ENCODE measurements around the gene CLEC14A. TPM values are rescaled to one million over a fixed set of nuclear protein-coding genes. Genes with fewer than 3 reads are reported as not detected.

CLEC14A gene
- not detected for total RNA-seq
- not detected for polyA plus RNA-seq

- Histone ChIP-seq H3K9me3 (ENCODE audit: low read length) (no peaks in the 10 kb centered on the region), H3K4me3 (ENCODE audit: low read length) (no peak within 1 kb of the TSS), H3K36me3 (ENCODE audit: insufficient read depth, low read length) (no peaks in the 10 kb centered on the region), H3K27ac (ENCODE audit: low read depth, low read length) (no peak within 1 kb of the TSS), H3K4me1 (ENCODE audit: insufficient read depth, low read length) (no peaks in the 10 kb centered on the region), H3K27me3 (ENCODE audit: insufficient read depth, low read length, poor library complexity, severe bottlenecking) (no peaks in the 10 kb centered on the region)
- Mint-ChIP-seq H3K9me3 (peaks cover 0 to 7% (median 0%) of the 10 kb centered on the region in 5 donors), H3K27ac (peak within 1 kb of the TSS in 2 of 8 donors; percentile 36 to 48), H3K27me3 (peaks cover 25 to 48% of the 10 kb centered on the region in 2 donors), H3K36me3 (no peaks in the 10 kb centered on the region), H3K4me3 (peak within 1 kb of the TSS; percentile 63 to 88 (median 75)), H3K4me1 (peaks cover 12% of the 10 kb centered on the region in 3 donors)
- POLR2A ChIA-PET = no interaction called here
- peak in 2 of 5 donors; percentile 0 to 26 for DNase-seq
- CTCF ChIA-PET = no interaction called here
Measured at GRCh38 chr14:38255673-38256532, at the start of gene CLEC14A. CLEC14A (minus strand) TSS chr14:38256093; CDS start chr14:38256022, 71 bp downstream.

- POLR2A ChIA-PET = no interaction called here
Measured at GRCh38 chr14:38302966-38303365, 47.1 kb upstream of the CLEC14A start.

GRCh38 chr14:38302034-38302433 lies 46.1 kb upstream of the CLEC14A start:
- no peaks in the 10 kb centered on the region for H3K9me3 ChIP-seq (ENCODE audit: low read length)
- ChIA-PET POLR2A (no interaction called here), CTCF (no interaction called here)
- H3K9me3 Mint-ChIP-seq = peaks cover 0 to 16% (median 2%) of the 10 kb centered on the region in 5 donors
- no peaks in the 10 kb centered on the region for H3K27me3 ChIP-seq (ENCODE audit: insufficient read depth, low read length, poor library complexity, severe bottlenecking)
- H3K36me3 Mint-ChIP-seq = no peaks in the 10 kb centered on the region
- H3K4me1 Mint-ChIP-seq = no peaks in the 10 kb centered on the region
- H3K36me3 ChIP-seq (ENCODE audit: insufficient read depth, low read length) = no peaks in the 10 kb centered on the region
- peaks cover 2 to 6% of the 10 kb centered on the region in 2 donors for H3K27me3 Mint-ChIP-seq
- no peak overlapping the region for H3K27ac ChIP-seq (ENCODE audit: low read depth, low read length)
- peak overlapping the region in 1 of 7 donors; percentile 6 for H3K4me3 Mint-ChIP-seq
- no peak overlapping the region for H3K4me3 ChIP-seq (ENCODE audit: low read length)
- no peaks in the 10 kb centered on the region for H3K4me1 ChIP-seq (ENCODE audit: insufficient read depth, low read length)
- no peak for DNase-seq
- no peak overlapping the region for H3K27ac Mint-ChIP-seq

More at GRCh38 chr14:38302966-38303365, 47.1 kb upstream of the CLEC14A start:
- Histone ChIP-seq H3K27ac (ENCODE audit: low read depth, low read length) (no peak overlapping the region), H3K36me3 (ENCODE audit: insufficient read depth, low read length) (no peaks in the 10 kb centered on the region), H3K4me3 (ENCODE audit: low read length) (no peak overlapping the region), H3K9me3 (ENCODE audit: low read length) (no peaks in the 10 kb centered on the region), H3K27me3 (ENCODE audit: insufficient read depth, low read length, poor library complexity, severe bottlenecking) (no peaks in the 10 kb centered on the region), H3K4me1 (ENCODE audit: insufficient read depth, low read length) (no peaks in the 10 kb centered on the region)
- no peak for DNase-seq
- Mint-ChIP-seq H3K27me3 (peaks cover 2 to 6% of the 10 kb centered on the region in 2 donors), H3K4me1 (no peaks in the 10 kb centered on the region), H3K9me3 (peaks cover 0 to 16% (median 2%) of the 10 kb centered on the region in 5 donors), H3K4me3 (no peak overlapping the region), H3K36me3 (no peaks in the 10 kb centered on the region), H3K27ac (no peak overlapping the region)
- CTCF ChIA-PET = no interaction called here

- CTCF ChIA-PET = no interaction called here
- Histone ChIP-seq H3K9me3 (ENCODE audit: low read length) (no peaks in the 10 kb centered on the region), H3K27ac (ENCODE audit: low read depth, low read length) (no peak overlapping the region), H3K4me1 (ENCODE audit: insufficient read depth, low read length) (no peaks in the 10 kb centered on the region), H3K4me3 (ENCODE audit: low read length) (no peak overlapping the region), H3K27me3 (ENCODE audit: insufficient read depth, low read length, poor library complexity, severe bottlenecking) (no peaks in the 10 kb centered on the region), H3K36me3 (ENCODE audit: insufficient read depth, low read length) (no peaks in the 10 kb centered on the region)
- Mint-ChIP-seq H3K4me1 (no peaks in the 10 kb centered on the region), H3K4me3 (no peak overlapping the region), H3K36me3 (no peaks in the 10 kb centered on the region), H3K9me3 (peaks cover 0 to 3% (median 2%) of the 10 kb centered on the region in 5 donors), H3K27me3 (peaks cover 2 to 3% of the 10 kb centered on the region in 2 donors), H3K27ac (no peak overlapping the region)
- POLR2A ChIA-PET = no interaction called here
- no peak for DNase-seq
Measured at GRCh38 chr14:38297681-38298080, 41.8 kb upstream of the CLEC14A start.

- Mint-ChIP-seq H3K27me3 (peaks cover 0 to 3% of the 10 kb centered on the region in 2 donors), H3K9me3 (peaks cover 0 to under 1% (median 0%) of the 10 kb centered on the region in 5 donors), H3K36me3 (no peaks in the 10 kb centered on the region), H3K27ac (no peak overlapping the region), H3K4me3 (no peak overlapping the region), H3K4me1 (no peaks in the 10 kb centered on the region)
- DNase-seq = no peak
- no peaks in the 10 kb centered on the region for H3K4me1 ChIP-seq (ENCODE audit: insufficient read depth, low read length)
- no peaks in the 10 kb centered on the region for H3K36me3 ChIP-seq (ENCODE audit: insufficient read depth, low read length)
- ChIA-PET CTCF (no interaction called here), POLR2A (no interaction called here)
- no peak overlapping the region for H3K27ac ChIP-seq (ENCODE audit: low read depth, low read length)
- H3K27me3 ChIP-seq (ENCODE audit: insufficient read depth, low read length, poor library complexity, severe bottlenecking) = no peaks in the 10 kb centered on the region
- no peaks in the 10 kb centered on the region for H3K9me3 ChIP-seq (ENCODE audit: low read length)
- no peak overlapping the region for H3K4me3 ChIP-seq (ENCODE audit: low read length)
Measured at GRCh38 chr14:38291681-38292467, 36.0 kb upstream of the CLEC14A start.

- ChIA-PET CTCF (no interaction called here), POLR2A (no interaction called here)
- Histone ChIP-seq H3K4me3 (ENCODE audit: low read length) (no peak overlapping the region), H3K4me1 (ENCODE audit: insufficient read depth, low read length) (no peaks in the 10 kb centered on the region), H3K9me3 (ENCODE audit: low read length) (no peaks in the 10 kb centered on the region), H3K27ac (ENCODE audit: low read depth, low read length) (no peak overlapping the region), H3K36me3 (ENCODE audit: insufficient read depth, low read length) (no peaks in the 10 kb centered on the region), H3K27me3 (ENCODE audit: insufficient read depth, low read length, poor library complexity, severe bottlenecking) (no peaks in the 10 kb centered on the region)
- H3K36me3 Mint-ChIP-seq = no peaks in the 10 kb centered on the region
- H3K4me3 Mint-ChIP-seq = no peak overlapping the region
- H3K27ac Mint-ChIP-seq = no peak overlapping the region
- peaks cover under 1 to 3% of the 10 kb centered on the region in 2 donors for H3K27me3 Mint-ChIP-seq
- H3K4me1 Mint-ChIP-seq = no peaks in the 10 kb centered on the region
- peaks cover 0 to 2% (median 0%) of the 10 kb centered on the region in 5 donors for H3K9me3 Mint-ChIP-seq
- no peak for DNase-seq
Measured at GRCh38 chr14:38290601-38291188, 34.8 kb upstream of the CLEC14A start.

- H3K9me3 Mint-ChIP-seq = peaks cover 0 to 2% (median 0%) of the 10 kb centered on the region in 5 donors
- Histone ChIP-seq H3K36me3 (ENCODE audit: insufficient read depth, low read length) (no peaks in the 10 kb centered on the region), H3K9me3 (ENCODE audit: low read length) (no peaks in the 10 kb centered on the region), H3K4me1 (ENCODE audit: insufficient read depth, low read length) (no peaks in the 10 kb centered on the region), H3K4me3 (ENCODE audit: low read length) (no peak overlapping the region), H3K27me3 (ENCODE audit: insufficient read depth, low read length, poor library complexity, severe bottlenecking) (no peaks in the 10 kb centered on the region), H3K27ac (ENCODE audit: low read depth, low read length) (no peak overlapping the region)
- H3K36me3 Mint-ChIP-seq = no peaks in the 10 kb centered on the region
- no peak overlapping the region for H3K27ac Mint-ChIP-seq
- peaks cover 3 to 5% of the 10 kb centered on the region in 2 donors for H3K27me3 Mint-ChIP-seq
- H3K4me3 Mint-ChIP-seq = no peak overlapping the region
- ChIA-PET POLR2A (no interaction called here), CTCF (no interaction called here)
- DNase-seq = no peak
- no peaks in the 10 kb centered on the region for H3K4me1 Mint-ChIP-seq
Measured at GRCh38 chr14:38286452-38286851, 30.6 kb upstream of the CLEC14A start.

GRCh38 chr14:38285962-38286361 lies 30.1 kb upstream of the CLEC14A start:
- Histone ChIP-seq H3K36me3 (ENCODE audit: insufficient read depth, low read length) (no peaks in the 10 kb centered on the region), H3K4me3 (ENCODE audit: low read length) (no peak overlapping the region), H3K27ac (ENCODE audit: low read depth, low read length) (no peak overlapping the region), H3K9me3 (ENCODE audit: low read length) (no peaks in the 10 kb centered on the region), H3K4me1 (ENCODE audit: insufficient read depth, low read length) (no peaks in the 10 kb centered on the region), H3K27me3 (ENCODE audit: insufficient read depth, low read length, poor library complexity, severe bottlenecking) (no peaks in the 10 kb centered on the region)
- ChIA-PET CTCF (no interaction called here), POLR2A (no interaction called here)
- no peak for DNase-seq
- Mint-ChIP-seq H3K4me3 (no peak overlapping the region), H3K27me3 (peaks cover 3 to 5% of the 10 kb centered on the region in 2 donors), H3K9me3 (peaks cover 0 to 2% (median 0%) of the 10 kb centered on the region in 5 donors), H3K36me3 (no peaks in the 10 kb centered on the region), H3K27ac (no peak overlapping the region), H3K4me1 (no peaks in the 10 kb centered on the region)
